Fibroblast of mammary gland (primary cell): ENCODE measurements around the gene ADAMTS13.

ENCODE experiments used
- DNase-seq: peaks from one replicate; pipeline ENCODE4 v3.0.0-alpha.2; 2010; ENCODE audit warnings: low read depth
- H3K4me3 ChIP-seq: 2 replicates; pipeline ENCODE4 v1.5.1; 2011; ENCODE audit warnings: low read depth, mild to moderate bottlenecking, low read length, moderate library complexity; ENCODE audit not compliant: control insufficient read depth
- CTCF ChIP-seq: conservative IDR thresholded peaks from 2 replicates; pipeline ENCODE4 v1.5.1; 2011; ENCODE audit warnings: low read depth, low read length, inconsistent platforms; ENCODE audit not compliant: control insufficient read depth, insufficient read depth

ADAMTS13 gene

GRCh38 chr9:133463864-133464615 is 41.9 kb downstream of the ADAMTS13 start:
- no peak for TF ChIP-seq CTCF
- DNase-seq: no peak
- H3K4me3 ChIP-seq: no peak overlapping the region

- H3K4me3 ChIP-seq: no peak overlapping the region
- DNase-seq: no peak
- TF ChIP-seq CTCF: no peak
Measured at GRCh38 chr9:133464638-133465037, 42.5 kb downstream of the ADAMTS13 start.

GRCh38 chr9:133465984-133466383 is 43.8 kb downstream of the ADAMTS13 start:
- no peak for DNase-seq
- no peak overlapping the region for H3K4me3 ChIP-seq
- no peak for TF ChIP-seq CTCF

GRCh38 chr9:133467101-133467500 is 44.9 kb downstream of the ADAMTS13 start:
- no peak overlapping the region for H3K4me3 ChIP-seq
- TF ChIP-seq CTCF: no peak
- no peak for DNase-seq

- DNase-seq: no peak
- H3K4me3 ChIP-seq: no peak overlapping the region
- no peak for TF ChIP-seq CTCF
Measured at GRCh38 chr9:133468374-133468773, 46.2 kb downstream of the ADAMTS13 start.

GRCh38 chr9:133468777-133469421 is 46.7 kb downstream of the ADAMTS13 start:
- no peak overlapping the region for H3K4me3 ChIP-seq
- no peak for TF ChIP-seq CTCF
- no peak for DNase-seq
